GM12873 (cell line): ENCODE measurements around the gene GSTM5.

Experiments used
- TF ChIP-seq, protein P1 (sequence below): IDR thresholded peaks from 2 replicates; pipeline ENCODE4 v1.5.1; 2012; ENCODE audit warnings: low read depth, mild to moderate bottlenecking, moderate library complexity, low read length, control low read depth; ENCODE audit not compliant: insufficient read depth; ENCODE audit errors: missing control alignments

Gene GSTM5

GRCh38 chr1:109764561-109765482, 52.8 kb downstream of the GSTM5 start:
- TF ChIP-seq, protein P1, sequence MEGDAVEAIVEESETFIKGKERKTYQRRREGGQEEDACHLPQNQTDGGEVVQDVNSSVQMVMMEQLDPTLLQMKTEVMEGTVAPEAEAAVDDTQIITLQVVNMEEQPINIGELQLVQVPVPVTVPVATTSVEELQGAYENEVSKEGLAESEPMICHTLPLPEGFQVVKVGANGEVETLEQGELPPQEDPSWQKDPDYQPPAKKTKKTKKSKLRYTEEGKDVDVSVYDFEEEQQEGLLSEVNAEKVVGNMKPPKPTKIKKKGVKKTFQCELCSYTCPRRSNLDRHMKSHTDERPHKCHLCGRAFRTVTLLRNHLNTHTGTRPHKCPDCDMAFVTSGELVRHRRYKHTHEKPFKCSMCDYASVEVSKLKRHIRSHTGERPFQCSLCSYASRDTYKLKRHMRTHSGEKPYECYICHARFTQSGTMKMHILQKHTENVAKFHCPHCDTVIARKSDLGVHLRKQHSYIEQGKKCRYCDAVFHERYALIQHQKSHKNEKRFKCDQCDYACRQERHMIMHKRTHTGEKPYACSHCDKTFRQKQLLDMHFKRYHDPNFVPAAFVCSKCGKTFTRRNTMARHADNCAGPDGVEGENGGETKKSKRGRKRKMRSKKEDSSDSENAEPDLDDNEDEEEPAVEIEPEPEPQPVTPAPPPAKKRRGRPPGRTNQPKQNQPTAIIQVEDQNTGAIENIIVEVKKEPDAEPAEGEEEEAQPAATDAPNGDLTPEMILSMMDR = no peak

DNA sequence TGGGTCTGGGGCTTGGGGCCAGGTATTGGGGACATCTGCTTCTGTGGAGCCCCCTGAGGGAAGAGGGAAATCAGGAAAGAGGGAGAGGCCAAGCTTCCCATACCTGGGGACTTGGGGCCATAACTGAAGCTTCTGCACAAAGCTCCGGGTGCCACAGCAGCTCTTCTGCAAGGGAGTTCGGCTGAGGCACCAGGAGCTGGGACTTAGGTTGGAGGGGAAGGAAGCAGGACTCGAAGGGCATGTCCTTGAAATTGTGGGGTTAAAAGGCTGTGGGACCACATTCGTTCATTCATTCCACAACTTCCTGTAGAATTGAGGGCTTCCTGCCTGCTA, 53.4 kb downstream of the GSTM5 start:
- TF ChIP-seq, protein P1 = no peak

- TF ChIP-seq, protein P1 = no peak
Measured at GRCh38 chr1:109765896-109766615, 54.0 kb downstream of the GSTM5 start.
